ENCODE data around the gene EFCAB11.

DNA sequence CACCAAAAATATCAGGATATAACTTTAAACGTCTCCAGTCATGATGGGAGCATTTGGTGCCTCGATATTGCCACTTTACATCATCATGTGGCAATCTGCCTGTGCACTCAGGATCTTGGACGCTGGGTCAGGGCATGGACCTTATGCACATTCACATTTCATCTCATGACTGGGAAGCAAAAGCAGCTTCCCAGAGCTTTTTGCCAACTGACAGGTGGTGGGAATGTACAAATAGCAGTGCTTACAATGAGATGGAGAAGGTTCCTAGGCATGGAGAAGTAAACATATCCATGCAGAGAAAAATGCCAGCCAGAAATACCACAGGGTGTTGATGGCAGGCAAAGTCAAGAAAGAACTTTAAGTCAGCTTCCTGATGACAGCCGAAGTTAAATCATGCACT, 30.3 kb downstream of the EFCAB11 start:
- no peak for TF ChIP-seq SUZ12 (IDR thresholded peaks at IDR 0.05; ENCODE audit: extremely low read depth, insufficient read depth, insufficient read length)
- TF ChIP-seq ZNF274 (IDR thresholded peaks at IDR 0.05; ENCODE audit: low read depth, low read length): no peak
- no peak for TF ChIP-seq YY1 (IDR thresholded peaks at IDR 0.05; ENCODE audit: insufficient read depth, insufficient read length)
